GM10248 (cell line): ENCODE results near the gene GJC2.

Experiments
- CTCF ChIA-PET: fragments of 300-600 bp; sonication (Branson Sonifier 250); formaldehyde crosslinking; extraction: SDS; loops from one replicate; lab custom pipeline; 2021; ENCODE audit warnings: antibody characterized with exemption; lab: Yijun Ruan, JAX
- POLR2A ChIA-PET: fragments of 350-650 bp; sonication (Branson Sonifier 250); formaldehyde crosslinking; extraction: SDS; loops from one replicate; lab custom pipeline; 2020; ENCODE audit warnings: antibody characterized with exemption; lab: Yijun Ruan, JAX
- DNase-seq: peaks from one replicate; pipeline ENCODE4 v3.0.0; 2012; ENCODE audit errors: extremely low spot score
- CTCF ChIP-seq: IDR thresholded peaks from 2 replicates; pipeline ENCODE4 v1.5.1; 2012; ENCODE audit warnings: mild to moderate bottlenecking, low read depth; ENCODE audit errors: extremely low read depth, missing control alignments, control extremely low read depth

The GJC2 gene

GRCh38 chr1:228120857-228121489 lies 28.8 kb upstream of the GJC2 start:
- CTCF ChIA-PET = interaction anchor here (0.9 to 5.4 kb wide), 2 partner anchors 10 to 391 kb away, joined by 3 to 50 read pairs; no protein-coding TSS in a partner anchor
- POLR2A ChIA-PET = no interaction called here
- DNase-seq = no peak
- no peak for TF ChIP-seq CTCF

DNA sequence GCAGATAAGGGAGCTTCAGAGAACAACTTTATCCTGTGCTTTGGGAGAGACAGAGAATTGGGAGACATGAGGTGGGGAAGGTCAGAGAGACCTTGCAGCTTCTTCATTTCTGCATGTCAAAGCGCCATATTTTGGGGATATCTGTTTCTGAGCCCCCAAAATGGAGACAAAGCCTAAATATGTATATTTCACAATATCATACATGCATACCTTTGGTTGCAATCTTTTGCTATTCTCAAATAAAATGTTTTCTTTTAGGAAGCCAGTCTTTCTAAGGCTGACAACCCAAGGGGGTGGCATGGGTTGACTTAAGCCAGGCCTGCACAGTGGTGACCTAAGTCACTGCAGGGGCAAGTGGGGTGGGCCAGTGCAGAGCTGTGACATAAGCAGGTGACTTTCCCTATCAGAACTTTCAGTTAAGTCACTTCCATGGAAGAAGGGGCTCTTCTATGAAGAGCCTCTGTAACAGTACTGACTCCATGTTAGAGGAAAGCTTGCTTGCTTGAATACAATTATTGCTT lies 26.7 kb upstream of the GJC2 start:
- POLR2A ChIA-PET = no interaction called here
- DNase-seq = no peak
- CTCF ChIA-PET = interaction anchor here (0.9 to 5.4 kb wide), 4 partner anchors 8 to 44 kb away, joined by 3 to 50 read pairs (median 6); partner anchors contain the start of gene IBA57
- TF ChIP-seq CTCF = no peak

- DNase-seq = no peak
- TF ChIP-seq CTCF = no peak
- POLR2A ChIA-PET = no interaction called here
- CTCF ChIA-PET = interaction anchor here (0.9 to 2.0 kb wide), 3 partner anchors 14 to 43 kb away, joined by 3 to 6 read pairs (median 5); partner anchors contain the start of gene IBA57
Observed at GRCh38 chr1:228123505-228123904, 26.2 kb upstream of the GJC2 start.

GRCh38 chr1:228125185-228125584 lies 24.5 kb upstream of the GJC2 start:
- ChIA-PET POLR2A (no interaction called here), CTCF (interaction anchor here (0.9 to 1.8 kb wide), 2 partner anchors 10 to 11 kb away, joined by 3 to 7 read pairs; no protein-coding TSS in a partner anchor)
- no peak for TF ChIP-seq CTCF
- no peak for DNase-seq

- DNase-seq = no peak
- CTCF ChIA-PET = interaction anchor here (1.5 to 4.7 kb wide), 6 partner anchors 11 to 34 kb away, joined by 3 to 54 read pairs (median 14); partner anchors contain the start of genes IBA57 and MRPL55
- no peak for TF ChIP-seq CTCF
- POLR2A ChIA-PET = no interaction called here
Observed at GRCh38 chr1:228131766-228132165, 18.0 kb upstream of the GJC2 start.

DNA sequence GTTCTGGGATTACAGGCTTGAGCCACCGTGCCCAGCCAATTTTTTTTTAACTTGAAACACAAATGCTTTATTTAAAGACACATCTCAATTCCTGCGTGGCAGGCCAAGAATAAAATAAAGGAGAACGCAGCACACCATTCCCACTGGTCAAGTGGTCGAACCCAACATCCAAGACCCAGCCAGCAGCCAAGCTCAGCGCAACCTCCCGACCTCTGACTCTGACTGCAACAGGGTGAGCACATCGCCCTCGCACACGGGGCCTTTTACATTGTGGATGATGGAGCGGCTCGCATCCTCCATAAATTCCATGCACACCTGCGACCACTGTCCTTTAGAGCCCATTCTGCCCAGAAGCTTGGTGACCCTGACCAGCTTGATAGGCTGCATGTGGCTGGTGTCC lies 15.1 kb upstream of the GJC2 start:
- ChIA-PET CTCF (interaction anchor here (1.3 to 5.2 kb wide), 3 partner anchors 8 to 31 kb away, joined by 6 to 40 read pairs (median 7); partner anchors contain the start of gene IBA57), POLR2A (no interaction called here)
- no peak for TF ChIP-seq CTCF
- no peak for DNase-seq
